SK-N-MC (cell line): Measurements from ENCODE around the gene SLC43A2.

ENCODE experiments used
- EZH2 ChIP-seq: fragments of 200-600 bp; sonication (generic); IDR thresholded peaks from one replicate; pipeline ENCODE4 v1.6.1; 2017; ENCODE audit warnings: antibody characterized with exemption
- FOXP2 ChIP-seq: optimal IDR thresholded peaks from 2 replicates; pipeline ENCODE3; 2011; ENCODE audit warnings: mild to moderate bottlenecking, moderate library complexity; ENCODE audit not compliant: insufficient read depth; ENCODE audit errors: extremely low read length, control extremely low read depth
- POLR2AphosphoS5 ChIP-seq: IDR thresholded peaks from 2 replicates; pipeline ENCODE4 v1.6.1; 2012; ENCODE audit warnings: mild to moderate bottlenecking, low read depth, low read length, borderline replicate concordance

- TF ChIP-seq EZH2: no peak
- TF ChIP-seq POLR2AphosphoS5: no peak
- no peak for TF ChIP-seq FOXP2
Observed at GRCh38 chr17:1626333-1626732, 2.3 kb downstream of the SLC43A2 start.
